Measurements from ENCODE around the gene CPSF4.

CPSF4 gene

GRCh38 chr7:99399597-99399996, 39.1 kb upstream of the CPSF4 start:
- DNase-seq (ENCODE audit: low read depth): no peak
- H3K4me3 ChIP-seq (ENCODE audit: control insufficient read depth, low read depth, low read length): no peak overlapping the region
- no peak for TF ChIP-seq CTCF (IDR thresholded peaks at IDR 0.05; ENCODE audit: control insufficient read depth, insufficient read depth, low read depth, low read length, missing control alignments)

- no peak for TF ChIP-seq CTCF (IDR thresholded peaks at IDR 0.05; ENCODE audit: control insufficient read depth, insufficient read depth, low read depth, low read length, missing control alignments)
- H3K4me3 ChIP-seq (ENCODE audit: control insufficient read depth, low read depth, low read length): no peak overlapping the region
- DNase-seq (ENCODE audit: low read depth): no peak
Observed at GRCh38 chr7:99402854-99403253, 35.9 kb upstream of the CPSF4 start.

- no peak overlapping the region for H3K4me3 ChIP-seq (ENCODE audit: control insufficient read depth, low read depth, low read length)
- DNase-seq (ENCODE audit: low read depth): no peak
- TF ChIP-seq CTCF (IDR thresholded peaks at IDR 0.05; ENCODE audit: control insufficient read depth, insufficient read depth, low read depth, low read length, missing control alignments): no peak
Observed at GRCh38 chr7:99403764-99404163, 35.0 kb upstream of the CPSF4 start.

- no peak for DNase-seq (ENCODE audit: low read depth)
- no peak for TF ChIP-seq CTCF (IDR thresholded peaks at IDR 0.05; ENCODE audit: control insufficient read depth, insufficient read depth, low read depth, low read length, missing control alignments)
- no peak overlapping the region for H3K4me3 ChIP-seq (ENCODE audit: control insufficient read depth, low read depth, low read length)
Observed at GRCh38 chr7:99404235-99404976, 34.3 kb upstream of the CPSF4 start.

GRCh38 chr7:99404977-99405320, 33.8 kb upstream of the CPSF4 start:
- no peak for TF ChIP-seq CTCF (IDR thresholded peaks at IDR 0.05; ENCODE audit: control insufficient read depth, insufficient read depth, low read depth, low read length, missing control alignments)
- DNase-seq (ENCODE audit: low read depth): no peak
- no peak overlapping the region for H3K4me3 ChIP-seq (ENCODE audit: control insufficient read depth, low read depth, low read length)

- no peak for TF ChIP-seq CTCF (IDR thresholded peaks at IDR 0.05; ENCODE audit: control insufficient read depth, insufficient read depth, low read depth, low read length, missing control alignments)
- DNase-seq (ENCODE audit: low read depth): no peak
- no peak overlapping the region for H3K4me3 ChIP-seq (ENCODE audit: control insufficient read depth, low read depth, low read length)
Observed at GRCh38 chr7:99406557-99406956, 32.2 kb upstream of the CPSF4 start.

Data from AG09309 (cell line).